HG03575 (cell line): ENCODE data around the gene GALNT12.

ENCODE experiments used
- ATAC-seq: cut with Tn5 transposase; IDR thresholded peaks from one replicate; pipeline ENCODE4 v1.9.1; 2021; ENCODE audit not compliant: unreplicated experiment, insufficient number of reproducible peaks, low FRiP score; ENCODE audit errors: extremely low read depth

Gene GALNT12

GRCh38 chr9:98796364-98797101 is 10.9 kb upstream of the GALNT12 start, which contains the start of gene ANKS6:
Gene ANKS6, minus strand, starts transcription at chr9:98796555. Its CDS starts 64 bp downstream, at chr9:98796491.
- no peak for ATAC-seq

GRCh38 chr9:98797491-98797890 is 10.0 kb upstream of the GALNT12 start:
- no peak for ATAC-seq

GRCh38 chr9:98798254-98798653 is 9.2 kb upstream of the GALNT12 start:
- ATAC-seq = no peak

- ATAC-seq = no peak
These were observed 5.9 kb upstream of the GALNT12 start for GRCh38 chr9:98801561-98801960.

- ATAC-seq = no peak
These were observed 5.5 kb upstream of the GALNT12 start for GRCh38 chr9:98801969-98802371.

DNA sequence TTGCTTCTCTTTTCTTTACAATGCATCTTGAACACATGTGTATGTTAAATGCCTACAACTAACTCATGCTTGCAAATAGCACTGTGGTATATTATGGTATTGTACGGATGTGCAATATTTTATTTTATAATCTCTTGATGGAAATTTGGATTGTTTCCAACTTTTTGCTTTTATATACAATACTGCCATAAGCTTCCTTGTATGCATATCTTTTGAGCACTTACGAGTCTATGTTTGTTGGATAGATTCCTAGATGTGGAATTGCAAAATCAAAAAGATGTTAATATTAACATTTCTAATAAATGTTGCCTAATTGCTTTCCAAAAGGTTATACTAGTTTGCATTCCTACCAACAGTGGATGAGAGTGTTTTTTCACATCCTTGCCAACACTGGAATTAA is 3.4 kb upstream of the GALNT12 start:
- ATAC-seq = no peak

DNA sequence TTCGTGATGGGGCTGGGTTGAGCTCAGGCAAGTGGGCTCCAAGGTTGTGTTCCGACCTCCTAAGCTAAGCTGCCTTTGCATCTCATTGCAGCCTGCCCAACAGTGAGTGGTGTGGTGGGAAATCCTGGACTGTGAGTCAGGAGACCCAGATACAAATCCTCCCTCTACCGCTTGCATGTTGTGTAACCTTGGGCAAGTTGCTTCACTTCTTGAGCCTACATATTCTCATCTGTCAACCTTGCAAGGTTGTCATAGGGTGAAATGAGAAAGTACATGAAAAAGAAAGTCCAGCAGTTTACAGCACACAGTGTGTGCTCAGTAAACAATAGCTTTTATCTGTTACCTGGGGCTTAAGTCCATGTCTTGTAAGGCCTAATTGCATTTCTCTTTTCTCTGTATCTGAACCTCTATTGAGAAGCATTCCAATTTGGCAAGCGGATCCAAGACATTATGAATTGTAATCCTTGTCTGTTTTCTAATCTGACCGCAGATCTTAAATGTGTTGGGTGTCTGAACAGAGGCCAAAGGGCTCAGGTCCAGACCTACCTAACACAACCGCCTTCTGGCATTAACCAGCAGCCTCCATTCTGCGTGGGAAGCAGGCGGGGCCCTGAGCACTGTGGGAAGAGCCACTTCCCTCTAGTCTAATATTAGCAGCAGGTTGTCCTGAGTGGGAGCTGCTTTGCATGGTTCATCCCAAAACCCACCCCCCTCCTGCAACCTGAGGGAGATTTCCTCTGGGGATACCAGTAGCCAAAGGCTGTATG is 1.8 kb upstream of the GALNT12 start:
- ATAC-seq = no peak

GRCh38 chr9:98806394-98807035 is 955 bp upstream of the GALNT12 start:
- ATAC-seq = no peak

GRCh38 chr9:98807814-98808195 is 335 bp downstream of the GALNT12 start:
- ATAC-seq = no peak

GRCh38 chr9:98808411-98808815 is 943 bp downstream of the GALNT12 start:
- ATAC-seq = no peak

DNA sequence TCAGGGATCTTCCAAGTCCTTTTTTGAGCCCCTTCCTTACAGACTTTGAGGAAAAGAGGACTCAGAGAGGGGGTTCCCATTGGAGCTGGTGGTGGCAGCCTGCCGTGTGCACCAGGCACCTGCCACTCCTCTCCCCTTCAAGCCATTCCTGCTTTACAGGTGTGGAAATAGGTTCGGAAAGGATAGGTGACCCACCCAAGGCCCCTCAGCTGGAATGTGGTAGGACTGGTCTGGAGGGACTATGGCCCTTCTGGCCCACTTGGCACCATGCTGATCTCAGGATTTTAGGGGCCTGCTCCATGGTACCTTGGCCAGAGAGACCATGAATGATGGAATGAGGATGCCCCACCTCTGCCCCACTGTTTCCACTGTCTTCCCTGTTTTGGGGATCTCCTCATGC is 1.4 kb downstream of the GALNT12 start:
- no peak for ATAC-seq

DNA sequence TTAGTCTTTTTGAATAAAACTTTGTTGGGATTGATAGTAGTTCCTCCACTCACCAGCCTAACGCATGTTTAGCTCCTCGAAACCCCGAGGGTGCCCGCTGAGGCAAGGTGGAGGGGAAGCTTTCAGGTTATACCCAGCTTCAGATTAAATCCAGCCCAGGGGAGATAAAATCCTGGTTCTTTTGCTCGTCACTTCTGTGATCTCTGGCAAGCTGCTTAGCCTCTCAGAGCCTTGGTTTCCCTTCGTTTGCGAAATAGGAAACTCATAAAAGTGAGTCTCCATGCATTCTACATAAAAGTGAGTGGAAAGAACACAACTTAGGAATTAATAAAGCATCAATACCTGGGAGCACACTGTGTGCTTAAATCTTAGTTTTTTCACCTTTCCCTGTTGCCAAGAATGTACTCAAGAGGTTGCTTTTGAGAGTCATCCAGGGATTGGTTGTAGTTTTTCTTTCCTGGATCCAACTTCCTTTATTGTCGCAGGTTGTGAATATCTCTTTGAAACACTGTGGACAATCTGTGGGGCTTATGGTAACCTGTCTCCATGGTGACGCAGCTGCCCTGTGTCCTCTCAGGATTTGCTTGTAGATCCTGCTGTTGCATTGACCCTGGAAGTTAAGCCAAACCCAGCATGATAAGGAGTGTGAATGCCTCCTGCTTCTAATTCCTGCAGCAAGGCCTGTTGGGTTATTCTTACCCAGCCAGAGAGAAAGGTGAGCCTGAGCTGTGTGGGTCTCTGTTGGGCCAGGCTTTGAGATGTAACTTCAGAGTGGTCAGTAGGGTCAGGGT is 2.0 kb downstream of the GALNT12 start:
- no peak for ATAC-seq

DNA sequence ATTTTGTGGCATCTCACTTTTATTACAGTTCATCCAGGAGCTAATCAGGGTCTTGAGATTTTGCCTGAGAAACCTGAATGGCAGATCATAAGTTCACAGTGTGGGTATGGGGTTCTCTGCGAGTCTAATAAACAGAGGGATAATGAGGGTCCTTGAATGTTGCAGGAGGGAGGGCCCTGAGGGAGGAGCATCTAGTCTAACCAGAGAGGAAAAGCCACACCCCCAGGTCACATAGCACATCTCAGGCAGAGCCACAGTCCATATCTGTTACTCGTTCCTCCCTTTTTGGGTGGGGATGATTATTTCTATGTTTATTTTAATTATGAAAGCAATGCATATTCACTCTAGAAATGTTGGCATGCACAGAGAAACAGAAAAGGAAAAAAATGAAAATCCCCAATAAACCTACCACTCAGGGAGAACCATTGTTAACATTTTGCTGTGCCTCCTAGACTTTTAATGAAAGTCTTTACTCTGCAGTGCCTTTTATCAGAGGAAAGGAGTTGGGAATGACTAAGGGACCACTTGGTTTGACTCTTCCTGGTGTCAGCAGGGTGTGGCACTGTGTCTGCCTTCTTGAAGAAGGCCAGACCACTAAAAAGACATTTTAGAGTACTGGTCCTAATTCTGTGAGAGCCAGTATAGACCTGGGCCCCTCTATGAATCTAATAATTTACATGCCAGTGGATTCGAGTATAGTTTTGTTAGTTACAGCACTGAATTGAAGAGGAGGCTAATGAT is 2.8 kb downstream of the GALNT12 start:
- ATAC-seq = no peak

DNA sequence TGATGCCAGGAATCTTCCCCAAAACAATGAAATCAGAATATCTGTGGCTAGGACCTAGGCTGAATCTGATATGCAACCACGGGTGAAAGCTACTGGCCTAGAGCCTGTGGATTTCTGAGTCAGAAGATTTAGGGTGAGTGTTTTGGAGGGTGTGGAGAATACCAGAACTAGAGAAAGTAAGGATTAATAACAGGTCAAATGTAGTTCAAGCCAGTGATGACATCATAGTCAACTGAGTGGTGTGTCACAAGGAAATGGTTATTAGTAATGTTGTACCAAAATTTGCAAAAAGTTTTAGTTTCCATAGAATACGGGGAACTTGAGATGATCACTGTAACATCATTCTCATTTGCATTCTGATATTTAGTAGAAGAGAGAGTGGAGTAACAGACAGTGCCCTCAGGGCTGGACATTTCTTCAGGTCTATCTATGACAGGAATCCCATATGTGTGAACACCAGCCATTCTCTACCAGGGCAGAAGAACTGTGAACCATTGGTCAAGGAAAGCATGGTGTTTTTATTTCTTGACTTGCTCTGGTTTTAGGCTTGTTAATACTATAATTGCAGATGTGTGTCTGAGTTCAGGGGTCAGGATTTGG is 3.7 kb downstream of the GALNT12 start:
- no peak for ATAC-seq

- ATAC-seq = no peak
These were observed 8.0 kb downstream of the GALNT12 start for GRCh38 chr9:98815391-98815951.

DNA sequence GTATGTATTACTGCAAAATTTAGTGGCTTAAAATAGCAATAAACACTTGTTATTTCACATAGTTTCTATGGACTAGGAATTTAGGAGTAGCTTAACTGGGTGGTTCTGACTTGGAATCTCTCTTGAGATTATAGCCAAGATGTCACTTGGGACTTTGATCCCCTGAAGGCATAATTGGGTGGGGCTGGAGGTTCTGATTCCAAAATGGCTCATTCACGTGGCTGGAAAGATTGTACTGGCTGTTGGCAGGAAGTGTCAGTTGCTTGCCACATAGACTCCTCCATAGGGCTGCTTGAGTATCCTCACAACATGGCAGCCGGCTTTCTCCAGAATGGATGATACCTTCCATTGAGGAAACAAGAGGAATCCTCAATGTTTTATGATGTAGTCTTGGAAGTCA is 11.3 kb downstream of the GALNT12 start:
- no peak for ATAC-seq

GRCh38 chr9:98819231-98819630 is 11.8 kb downstream of the GALNT12 start:
- ATAC-seq = no peak

DNA sequence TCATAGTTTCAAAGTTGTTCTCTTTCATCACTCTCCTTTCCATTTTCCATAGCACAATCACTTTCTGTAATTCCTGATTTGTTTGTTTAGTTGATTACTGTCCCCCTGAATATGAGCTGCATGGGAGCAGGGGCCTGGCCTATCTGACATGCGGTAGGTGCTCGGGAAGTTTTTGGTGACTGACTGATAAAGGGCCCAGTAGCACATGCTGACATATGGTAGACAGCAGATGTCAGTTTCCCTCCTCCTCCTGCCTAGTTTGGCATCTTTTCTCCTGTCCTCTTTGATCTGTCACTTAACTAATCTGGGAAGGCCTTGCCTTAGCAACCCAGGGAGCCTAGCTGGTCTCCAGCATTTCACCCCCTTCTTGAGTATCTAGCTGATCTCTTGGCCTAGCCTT is 14.4 kb downstream of the GALNT12 start:
- no peak for ATAC-seq
